Mammary epithelial cell (primary cell): ENCODE results near the gene SUPT4H1.

ENCODE experiments used
- CTCF ChIP-seq, 2 donors: IDR thresholded peaks in 1 of 2; conservative IDR thresholded peaks in 1 of 2; 2 replicates each; pipeline ENCODE4 v1.5.1; 2011 to 2012; ENCODE audit warnings: inconsistent platforms in 2 of 2, low read length in 2 of 2, mild to moderate bottlenecking in 2 of 2, control low read depth in 1 of 2, low read depth in 1 of 2; ENCODE audit not compliant: insufficient read depth in 1 of 2; ENCODE audit errors: extremely low read depth in 1 of 2
- EZH2 ChIP-seq: IDR thresholded peaks from 2 replicates; pipeline ENCODE4 v1.6.1; 2012; ENCODE audit warnings: low read length, inconsistent platforms, borderline replicate concordance

DNA sequence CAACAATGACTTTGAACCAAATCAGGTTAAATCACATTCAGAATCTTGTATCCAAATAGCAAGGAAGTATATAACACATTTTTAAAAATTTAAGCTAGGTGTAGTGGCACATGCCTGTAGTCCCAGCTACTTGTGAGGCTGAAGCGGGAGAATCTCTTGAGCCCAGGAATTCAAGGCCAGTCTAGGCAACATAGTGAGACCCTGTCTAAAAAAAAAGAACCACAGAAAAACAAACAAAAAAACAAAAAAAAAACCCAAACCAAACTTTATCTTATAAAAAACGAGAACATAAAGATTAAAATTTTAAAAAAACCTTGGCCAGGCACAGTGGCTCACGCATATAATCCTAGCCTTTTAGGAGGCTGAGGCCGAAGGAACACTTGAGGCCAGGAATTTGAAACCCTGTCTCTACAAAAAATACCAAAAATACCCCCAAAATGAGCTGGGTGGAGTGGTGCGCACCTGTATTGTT is 11.6 kb downstream of the SUPT4H1 start:
- TF ChIP-seq CTCF (conservative IDR thresholded peaks at IDR 0.05 in 1 of 2, IDR thresholded peaks at IDR 0.05 in 1 of 2; ENCODE audit: extremely low read depth in 1 of 2, insufficient read depth in 1 of 2, low read depth in 1 of 2, low read length in 2 of 2) (no peak), EZH2 (no peak)
